GM21360 (cell line): ENCODE measurements around the gene RASGRP3.
A peak's percentile ranks its signal among the peaks of the same experiment; 100 is the strongest.

Source experiments
- ATAC-seq: cut with Tn5 transposase; IDR thresholded peaks from one replicate; pipeline ENCODE4 v1.9.1; 2021; ENCODE audit warnings: mild to moderate bottlenecking, moderate library complexity; ENCODE audit not compliant: unreplicated experiment

The RASGRP3 gene

DNA sequence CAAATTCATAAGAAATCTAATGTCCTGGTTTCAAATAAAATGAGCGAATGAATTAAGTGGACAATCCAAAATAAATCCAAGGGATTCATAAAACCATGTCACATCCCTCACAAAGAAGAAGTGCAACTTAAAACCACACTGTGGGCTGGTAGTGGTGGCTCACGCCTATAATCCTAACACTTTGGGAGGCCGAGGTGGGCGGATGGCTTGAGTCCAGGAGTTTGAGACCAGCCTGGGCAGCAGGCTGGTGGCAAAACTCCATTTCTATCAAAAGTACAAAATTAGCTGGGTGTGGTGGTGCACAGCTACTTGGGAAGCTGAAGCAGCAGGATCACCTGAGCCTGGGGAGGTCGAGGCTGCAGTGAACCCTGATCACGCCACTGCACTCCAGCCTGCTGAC, 97.2 kb downstream of the RASGRP3 start:
- no peak for ATAC-seq

DNA sequence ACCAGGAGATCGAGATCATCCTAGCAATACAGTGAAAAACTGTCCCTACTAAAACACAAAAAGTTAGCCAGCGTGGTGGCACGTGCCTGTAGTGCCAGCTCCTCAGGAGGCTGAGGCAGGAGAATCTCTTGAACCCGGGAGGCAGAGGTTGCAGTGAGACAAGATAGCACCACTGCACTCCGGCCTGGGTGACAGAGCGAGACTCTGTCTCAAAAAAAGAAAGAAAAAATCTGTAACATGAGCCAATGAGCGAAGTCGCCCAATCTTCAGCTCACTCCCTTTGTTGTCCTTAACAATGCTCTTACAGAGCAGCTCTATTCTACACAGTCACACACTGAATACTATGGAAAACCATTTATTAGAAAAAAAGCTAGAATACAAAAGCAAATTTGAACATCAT, 100.6 kb downstream of the RASGRP3 start:
- ATAC-seq, result no peak

DNA sequence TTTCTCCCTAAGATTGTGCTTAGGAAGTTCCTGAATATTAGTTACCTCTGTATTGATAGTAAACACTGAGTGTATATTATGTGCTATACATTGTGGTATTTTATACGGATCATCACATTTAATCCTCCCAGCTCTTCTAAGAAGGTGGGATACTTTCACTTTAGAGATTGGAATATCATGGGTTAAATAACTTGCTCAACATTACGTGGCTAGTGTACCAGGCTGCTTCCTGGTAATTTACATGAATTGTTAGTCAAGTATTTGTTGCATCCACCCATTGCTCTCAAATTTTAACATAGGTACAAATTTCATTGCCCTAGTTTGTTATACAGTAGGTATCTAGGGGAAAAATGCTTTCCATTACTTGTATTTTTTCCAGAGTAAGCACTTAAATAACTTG, 101.2 kb downstream of the RASGRP3 start:
- ATAC-seq, result no peak

DNA sequence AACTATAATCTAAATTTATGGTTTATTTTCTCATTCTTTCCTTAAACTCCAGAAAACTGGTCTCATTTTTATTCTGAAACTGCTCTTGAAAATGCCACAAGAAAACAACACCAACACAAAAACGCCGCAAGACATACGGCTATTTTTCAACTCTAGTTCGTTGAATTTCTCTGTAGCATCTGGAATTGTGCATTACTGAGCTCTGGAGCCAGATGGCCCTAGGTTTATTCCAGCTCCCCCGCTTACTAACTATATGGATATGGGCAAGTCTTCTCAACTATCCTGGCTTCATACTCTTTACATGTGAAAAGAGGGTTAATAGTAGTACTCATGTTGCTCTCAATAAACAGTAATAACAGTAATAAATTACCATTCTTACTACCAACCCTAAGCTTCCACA, 102.8 kb downstream of the RASGRP3 start:
- ATAC-seq, result no peak

DNA sequence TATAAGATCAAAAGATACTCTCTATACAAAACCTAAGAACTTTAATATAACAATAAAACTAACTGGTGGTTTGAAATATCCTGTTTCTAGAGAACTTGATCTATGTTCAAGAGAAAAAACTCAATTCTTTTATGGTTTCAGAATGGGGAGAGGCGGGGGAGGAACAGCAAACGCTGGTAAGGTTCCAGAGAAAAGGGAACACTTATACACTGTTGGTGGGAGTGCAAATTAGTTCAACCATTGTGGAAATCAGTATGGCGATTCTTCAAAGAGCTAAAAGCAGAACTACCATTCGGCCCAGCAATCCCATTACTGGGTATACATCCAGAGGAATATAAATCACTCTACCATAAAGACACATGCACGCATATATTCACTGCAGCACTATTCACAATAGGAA, 105.4 kb downstream of the RASGRP3 start:
- no peak for ATAC-seq

DNA sequence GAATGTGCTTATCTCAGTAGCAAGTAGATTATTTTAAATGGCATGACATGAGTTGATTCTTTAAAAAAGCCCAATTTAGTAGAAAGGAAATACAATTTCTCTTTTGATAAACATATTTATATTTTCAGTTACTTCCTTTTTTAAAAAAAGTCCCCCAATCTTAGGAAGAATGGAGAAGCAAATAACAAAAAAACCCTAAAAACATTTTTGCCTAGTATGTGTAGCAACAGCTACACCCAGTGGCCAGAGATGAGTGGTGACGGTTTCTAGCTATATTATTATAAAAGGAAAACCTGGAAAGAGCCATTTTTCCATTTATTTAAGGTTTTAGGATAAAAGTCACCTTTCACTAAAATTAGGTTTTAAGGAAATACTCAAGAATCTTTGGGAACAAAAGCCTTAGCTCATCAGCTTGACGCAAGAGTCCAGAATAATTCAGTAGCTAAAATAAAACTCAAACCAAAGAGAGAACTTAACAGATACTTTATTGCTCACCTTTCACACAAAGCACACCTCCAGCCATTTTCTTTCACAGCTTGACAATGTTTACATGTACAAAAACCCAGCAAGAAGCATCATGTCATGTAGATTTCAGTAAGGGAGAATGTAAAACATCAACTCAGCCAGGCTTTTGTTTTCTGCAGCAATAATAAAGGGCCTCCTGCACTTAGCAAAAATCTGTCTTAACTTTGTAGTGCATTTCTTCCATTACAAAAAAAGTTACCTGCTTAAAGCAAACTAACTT, 106.9 kb downstream of the RASGRP3 start:
- ATAC-seq, result no peak

DNA sequence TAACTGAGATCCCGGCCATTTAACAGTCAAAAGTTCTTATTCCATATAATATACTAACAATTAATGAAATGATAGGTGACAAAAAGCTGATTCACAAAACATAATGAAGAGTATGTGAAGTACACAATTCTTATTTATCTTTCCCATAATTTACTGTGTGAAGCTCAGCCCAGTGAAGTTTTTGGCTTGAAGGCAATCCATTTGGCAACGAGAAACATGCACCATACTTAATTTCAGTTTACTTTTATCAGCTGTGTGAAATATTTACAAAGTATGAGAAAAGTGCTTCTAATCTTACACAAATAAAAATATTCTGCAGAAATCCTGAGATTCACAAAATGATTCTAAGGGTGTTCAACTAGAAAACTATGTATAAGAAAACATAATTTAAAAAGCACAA, 110.3 kb downstream of the RASGRP3 start:
- no peak for ATAC-seq

DNA sequence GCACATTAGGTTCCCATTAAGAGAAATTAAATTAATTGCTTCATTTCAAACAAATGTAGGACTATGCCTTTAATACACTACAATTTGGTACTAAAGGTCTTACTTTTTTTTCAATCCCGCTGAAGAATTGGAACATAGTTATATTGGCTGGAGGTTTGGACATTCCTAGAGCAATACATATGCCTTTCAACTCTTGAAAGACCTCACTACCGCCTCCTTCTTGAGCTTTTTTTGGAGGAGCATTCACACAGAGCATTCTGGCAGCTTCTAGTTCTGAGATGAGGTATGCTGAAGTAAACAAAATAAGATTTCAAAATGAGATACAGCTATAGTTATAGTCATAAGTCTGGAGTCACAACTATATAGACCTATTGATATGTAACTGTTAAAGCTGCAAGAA, 111.8 kb downstream of the RASGRP3 start:
- no peak for ATAC-seq

DNA sequence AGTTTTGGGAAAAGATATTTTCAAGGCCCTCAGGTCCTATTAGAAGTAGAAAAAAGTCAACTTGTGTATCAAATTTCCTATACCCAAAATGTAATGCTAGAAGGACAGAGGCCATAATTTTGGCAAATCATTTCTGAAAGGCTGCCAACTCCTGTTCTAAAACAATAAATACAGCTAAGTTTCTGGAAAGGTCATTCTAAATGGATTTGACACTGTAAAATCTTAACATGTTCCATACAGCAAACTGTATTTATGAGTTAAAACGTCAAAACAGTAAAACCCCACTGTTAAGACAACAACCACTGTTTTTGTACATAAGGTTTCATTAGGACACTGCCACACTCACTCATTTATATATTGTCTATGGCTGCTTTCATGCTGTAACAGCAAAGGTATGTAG, 113.0 kb downstream of the RASGRP3 start:
- no peak for ATAC-seq

DNA sequence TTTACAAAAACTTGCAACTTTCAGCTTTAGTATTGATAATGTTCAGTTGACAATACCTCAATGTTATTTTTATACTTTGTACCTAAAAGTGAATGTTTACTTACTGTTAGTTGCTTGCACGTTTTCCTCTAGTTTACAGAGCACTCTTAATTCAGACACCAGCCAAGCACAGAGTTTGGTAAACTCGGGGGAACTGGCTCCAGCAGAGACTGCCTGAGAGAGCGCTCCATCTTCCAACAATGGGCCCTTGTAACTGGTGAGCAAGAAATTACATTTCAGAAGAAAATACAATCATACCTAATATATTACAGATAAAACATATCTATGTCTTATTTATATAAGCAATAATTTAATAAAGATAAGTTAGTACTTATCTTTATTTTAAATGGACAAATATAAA, 118.9 kb downstream of the RASGRP3 start:
- ATAC-seq, result no peak

DNA sequence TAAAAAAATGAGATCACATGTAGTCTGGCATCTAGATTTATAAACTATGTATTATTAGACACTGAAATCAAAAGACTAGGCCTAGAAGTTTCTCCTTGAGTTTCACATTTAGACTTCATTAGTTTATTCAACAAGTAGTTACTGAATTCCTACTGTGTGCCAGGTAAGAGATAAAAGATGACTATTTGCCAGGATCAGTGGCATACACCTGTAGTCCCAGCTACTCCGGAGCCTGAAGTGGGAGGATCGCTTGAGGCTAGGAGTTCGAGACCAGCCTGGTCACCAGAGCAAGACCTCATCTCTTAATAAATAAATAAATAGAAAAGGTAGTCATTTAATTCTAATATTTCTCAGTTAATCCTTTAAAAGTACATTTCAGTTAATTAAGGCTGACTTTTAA, 120.6 kb downstream of the RASGRP3 start:
- ATAC-seq, result no peak

DNA sequence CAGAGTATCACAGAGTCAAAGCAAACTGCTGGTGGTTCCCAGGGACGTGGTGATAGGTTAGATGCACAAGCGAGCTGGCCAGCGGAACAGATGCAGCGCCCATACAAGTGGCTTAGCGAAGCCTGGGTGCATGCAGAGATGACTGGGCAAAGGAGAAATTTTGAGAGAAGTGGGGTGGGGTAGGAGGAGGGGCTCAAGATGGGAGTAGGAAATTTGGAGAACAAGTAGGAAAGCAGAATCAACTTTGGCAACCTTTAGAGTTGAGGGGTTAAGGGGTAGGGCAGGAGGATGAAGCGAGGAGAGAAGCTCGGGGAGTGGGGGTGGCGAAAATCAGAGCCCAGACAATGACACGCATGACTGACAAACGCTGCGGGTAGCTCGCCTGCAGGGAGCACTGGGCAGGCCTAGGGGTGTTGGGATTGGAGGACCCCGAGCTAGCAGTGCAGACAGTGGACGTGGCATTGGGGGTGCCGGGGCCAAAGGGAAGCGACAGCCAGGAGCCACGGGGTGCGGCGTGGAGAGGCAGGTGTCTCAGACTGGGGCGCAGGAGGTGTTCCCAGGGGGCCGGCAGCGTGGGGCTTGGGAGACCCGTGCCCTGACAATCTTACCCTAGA, 122.2 kb downstream of the RASGRP3 start:
- ATAC-seq, result peak; percentile 55

DNA sequence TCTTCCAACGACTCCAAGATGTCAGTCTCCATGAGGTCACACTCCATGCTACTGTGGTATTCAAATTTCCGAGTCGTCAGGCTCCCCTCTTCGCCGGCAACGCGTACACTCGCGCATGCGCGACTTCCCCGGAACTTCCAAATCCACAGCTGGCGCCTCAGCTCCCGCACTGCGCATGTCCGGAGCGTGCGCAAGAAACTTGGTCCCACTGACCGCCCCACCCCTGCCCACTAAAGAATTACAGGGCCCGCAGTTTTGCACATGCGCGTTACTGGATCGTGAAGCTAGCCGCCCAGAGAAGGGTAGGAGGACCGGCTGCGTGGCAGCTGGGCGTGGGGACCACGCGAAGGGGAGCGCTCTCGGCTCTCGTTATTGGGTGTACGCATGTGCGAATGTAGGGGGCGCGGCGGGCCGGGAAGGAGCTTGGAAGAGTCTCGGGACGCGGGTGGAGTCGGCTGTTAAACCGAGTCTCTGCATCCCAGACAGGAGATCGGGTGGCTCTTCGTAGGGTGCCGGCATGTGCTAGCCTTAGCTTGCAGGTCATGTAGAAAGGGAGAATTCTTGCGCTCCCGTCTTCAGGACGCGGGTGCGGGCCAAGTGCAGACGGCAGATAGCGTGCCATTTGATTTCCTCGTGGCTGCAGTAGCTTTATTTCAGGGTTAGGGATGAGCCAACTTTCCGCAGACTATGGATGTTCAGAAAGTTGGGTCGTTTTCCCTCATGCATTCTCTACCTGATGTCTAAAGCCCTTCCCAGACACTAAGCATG, 122.9 kb downstream of the RASGRP3 start, which contains the start of gene FAM98A:
TSS of gene FAM98A (minus strand) at position 125 of the 768 bp plus-strand sequence. CDS start at position 47, 78 bp downstream.
- peak; percentile 90 for ATAC-seq

DNA sequence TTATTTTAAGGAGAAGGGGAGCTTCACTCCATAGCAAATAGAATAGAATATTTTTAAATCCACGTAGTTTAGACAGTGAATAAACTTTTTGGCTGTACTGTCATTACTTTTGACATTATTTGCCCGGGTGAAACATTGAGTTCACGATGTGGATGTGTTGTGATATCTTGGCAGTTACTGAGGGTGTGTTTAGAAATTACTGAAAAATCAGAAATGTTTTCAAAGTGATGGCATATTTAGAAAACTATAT, 123.4 kb downstream of the RASGRP3 start:
- no peak for ATAC-seq

DNA sequence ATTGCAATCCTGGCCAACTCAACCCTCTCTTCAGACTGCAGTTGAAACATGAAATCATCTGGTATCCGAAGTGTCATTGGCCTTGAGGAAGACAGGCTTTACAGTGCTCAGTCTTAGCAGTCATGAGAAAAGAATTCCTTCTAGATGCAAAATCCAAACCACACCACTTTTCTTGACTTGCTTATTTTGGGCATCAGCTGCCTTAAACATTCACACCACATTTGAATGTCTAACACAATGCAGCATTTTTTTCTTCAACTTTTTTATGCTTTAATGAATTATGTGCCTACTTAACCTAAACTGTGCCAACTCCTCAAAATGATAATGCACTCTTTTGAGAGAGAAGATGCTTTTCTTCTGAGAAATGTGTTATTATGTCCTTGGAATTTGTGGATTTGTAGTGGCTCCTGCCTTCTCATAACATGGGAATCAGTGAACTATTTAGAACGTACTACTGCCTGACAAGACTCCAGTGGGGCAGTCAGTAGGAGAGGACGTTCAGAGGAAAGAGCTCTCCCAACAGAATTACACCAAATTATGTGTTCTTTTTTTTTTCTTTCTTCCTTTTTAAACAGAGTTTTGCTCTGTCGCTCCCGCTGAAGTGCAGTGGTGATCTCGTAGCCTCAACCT, 125.9 kb downstream of the RASGRP3 start:
- ATAC-seq, result no peak

DNA sequence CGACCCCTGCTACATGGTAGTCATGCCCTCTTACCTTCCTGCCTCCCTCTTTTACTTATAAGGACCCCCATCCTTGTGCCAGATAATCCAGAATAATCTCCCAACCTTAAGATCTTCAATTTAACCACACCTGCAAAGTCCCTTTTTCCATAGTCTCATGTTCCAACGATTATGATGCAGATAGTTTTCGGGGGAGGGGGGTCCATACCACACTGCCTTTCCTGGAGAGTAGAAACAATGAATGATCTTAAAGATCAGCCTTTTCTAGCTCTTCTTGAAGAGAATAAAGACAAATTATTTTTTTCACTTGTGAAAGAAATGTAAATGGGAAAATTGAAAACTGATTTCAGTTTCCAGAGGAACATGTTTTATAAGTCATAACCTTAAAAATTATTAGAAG, 127.0 kb downstream of the RASGRP3 start:
- no peak for ATAC-seq

DNA sequence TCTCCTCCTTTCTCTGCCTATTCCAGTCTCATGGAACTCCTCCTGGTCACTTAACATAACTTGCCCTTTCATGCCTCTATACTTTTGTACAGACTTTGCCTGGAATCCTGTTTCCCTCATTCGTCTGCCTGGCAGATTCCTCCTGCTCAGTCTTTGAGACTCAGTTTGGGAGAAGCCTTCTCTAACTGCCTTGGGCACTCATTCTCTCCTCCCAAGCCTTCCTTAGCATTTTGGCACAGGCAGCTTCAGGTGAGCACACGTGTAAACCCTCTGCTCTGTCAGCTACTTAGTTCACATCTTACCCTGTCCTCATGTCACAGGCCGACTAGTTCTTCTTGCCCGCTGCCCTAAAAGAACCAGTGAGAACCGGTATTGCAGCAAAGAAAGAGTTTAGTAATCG, 128.6 kb downstream of the RASGRP3 start:
- no peak for ATAC-seq

DNA sequence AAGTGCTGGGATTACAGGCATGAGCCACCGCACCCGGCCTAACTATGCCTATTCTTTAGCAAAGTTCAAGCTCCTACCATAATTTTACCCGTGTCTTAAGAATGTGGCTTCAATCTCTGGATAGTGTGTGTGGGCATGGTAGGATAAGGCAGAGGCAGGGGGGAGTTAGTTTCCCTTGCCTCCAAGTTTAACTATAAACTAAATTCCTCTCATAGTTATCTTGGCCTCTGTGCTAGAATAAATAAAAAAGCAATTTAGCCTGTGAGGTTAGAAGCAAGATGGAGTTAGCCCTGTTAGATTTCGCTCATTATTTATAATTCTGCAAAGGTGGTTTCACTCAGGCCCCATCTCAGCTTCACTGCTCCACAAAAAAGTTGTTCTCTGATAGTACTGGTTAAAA, 129.7 kb downstream of the RASGRP3 start:
- no peak for ATAC-seq

DNA sequence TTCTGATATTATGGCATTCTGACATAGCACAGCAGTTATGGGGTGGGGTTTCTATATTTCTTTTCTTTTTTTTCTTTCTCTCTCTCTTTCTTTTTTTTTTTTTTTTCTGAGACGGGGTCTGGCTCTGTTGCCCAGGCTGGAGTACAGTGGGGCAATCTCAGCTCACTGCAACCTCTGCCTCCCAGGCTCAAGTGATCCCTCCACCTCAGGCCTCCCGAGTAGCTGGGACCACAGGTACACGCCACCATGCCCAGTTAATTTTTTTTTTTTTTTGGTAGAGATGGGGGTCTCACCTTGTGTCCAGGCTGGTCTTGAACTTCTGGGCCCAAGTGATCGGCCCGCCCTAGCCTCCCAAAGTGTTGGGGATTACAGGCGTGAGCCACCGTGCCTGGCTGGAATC, 130.2 kb downstream of the RASGRP3 start:
- no peak for ATAC-seq

DNA sequence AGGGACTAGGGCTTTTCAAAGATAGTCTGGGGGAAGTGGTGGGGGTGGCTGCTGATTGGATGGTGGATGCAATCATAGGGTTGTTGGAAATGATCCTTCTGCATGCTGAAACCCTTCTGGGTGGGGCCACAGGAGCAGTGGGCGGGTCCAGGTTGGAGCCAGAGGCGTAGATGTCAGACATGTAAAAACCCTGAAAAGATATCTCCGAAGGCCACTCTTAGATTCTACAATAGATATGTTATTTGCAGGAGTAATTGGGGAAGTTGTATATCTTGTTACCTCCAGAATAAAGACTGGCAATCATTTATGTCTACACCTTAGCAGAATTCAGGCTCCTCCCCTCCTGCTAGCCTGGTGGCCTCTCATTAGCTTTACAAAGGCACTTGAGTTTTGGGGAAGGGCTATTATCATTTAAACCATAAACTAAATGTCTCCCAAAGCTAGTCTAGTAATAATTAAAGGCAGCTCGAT, 130.8 kb downstream of the RASGRP3 start:
- no peak for ATAC-seq

DNA sequence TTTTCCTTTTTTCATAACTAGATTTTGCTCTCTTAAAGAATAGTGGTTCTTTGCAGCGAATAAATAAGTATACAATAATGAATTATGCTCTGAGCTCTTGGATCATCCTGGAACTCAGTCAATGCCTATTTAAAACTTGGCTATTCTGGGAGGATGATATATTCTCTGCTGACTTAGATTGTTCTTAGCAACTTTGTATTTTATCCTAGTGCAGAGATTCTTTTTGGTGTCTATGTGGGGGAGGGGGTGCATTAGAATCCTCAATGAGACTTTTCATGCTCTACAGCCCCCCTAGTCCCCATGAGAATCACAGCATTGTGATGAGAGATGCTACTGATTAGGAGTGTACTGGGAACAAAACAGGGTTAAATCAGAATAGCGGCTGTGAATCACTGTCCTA, 131.5 kb downstream of the RASGRP3 start:
- ATAC-seq, result no peak

DNA sequence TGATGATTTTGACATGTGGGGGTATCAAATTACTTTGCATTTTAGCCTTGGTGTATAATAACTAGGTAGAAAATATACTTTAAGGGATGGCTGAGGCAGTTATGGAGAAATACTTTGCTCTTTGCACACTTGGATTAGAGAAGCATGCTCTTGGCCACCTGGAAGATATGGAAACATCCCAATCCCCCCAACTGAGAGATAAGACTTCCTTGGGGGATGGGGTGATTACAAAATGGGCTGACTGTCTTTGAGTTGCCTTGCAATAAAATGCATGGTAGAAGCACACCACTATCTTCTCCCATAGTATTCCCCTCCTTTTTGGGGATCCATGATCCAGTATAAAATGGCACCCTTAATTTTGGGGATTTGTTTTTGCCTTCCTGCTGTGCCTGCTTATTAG, 137.7 kb downstream of the RASGRP3 start:
- ATAC-seq, result no peak
